HEK293 (cell line): ENCODE data around the gene CNTN2.

Source experiments
- CTCF ChIA-PET: fragments of 350-600 bp; formaldehyde crosslinking; extraction: SDS; loops from one replicate; lab custom pipeline; 2021; ENCODE audit warnings: antibody characterized with exemption; lab: Yijun Ruan, JAX
- POLR2A ChIA-PET: fragments of 300-600 bp; formaldehyde crosslinking; extraction: SDS; loops from one replicate; lab custom pipeline; 2020; ENCODE audit warnings: antibody characterized with exemption, inconsistent platforms; lab: Yijun Ruan, JAX
- H3K27ac ChIP-seq: fragments of 200-500 bp; sonication (Bioruptor generic); 2 replicates; pipeline ENCODE4 v1.5.1; 2014; ENCODE audit warnings: low read depth, low read length, control low read depth, inconsistent platforms; ENCODE audit errors: extremely low read depth
- H3K36me3 ChIP-seq, 2 experiments: fragments of 200-500 bp in 1 of 2; sonication (Bioruptor generic) in 1 of 2; 1 replicate in 1 of 2; 2 replicates in 1 of 2; pipeline ENCODE4 v1.5.1; 2014 to 2017; ENCODE audit warnings: inconsistent platforms in 2 of 2, low read length in 2 of 2; ENCODE audit not compliant: control insufficient read depth in 2 of 2, insufficient read depth in 1 of 2
- H3K4me1 ChIP-seq: fragments of 200-500 bp; sonication (Bioruptor generic); 2 replicates; pipeline ENCODE4 v1.5.1; 2014; ENCODE audit warnings: mild to moderate bottlenecking, low read length, inconsistent platforms; ENCODE audit not compliant: control insufficient read depth, insufficient read depth
- H3K4me3 ChIP-seq: 2 replicates; pipeline ENCODE4 v1.5.1; 2011; ENCODE audit warnings: low read depth, mild to moderate bottlenecking, control low read depth, low read length, moderate library complexity
- H3K9me3 ChIP-seq: fragments of 200-500 bp; sonication (Bioruptor generic); 2 replicates; pipeline ENCODE4 v1.5.1; 2014; ENCODE audit warnings: low read depth, low read length, inconsistent platforms; ENCODE audit not compliant: control insufficient read depth, insufficient read depth
- AEBP2 ChIP-seq: fragments of 450-650 bp; formaldehyde crosslinking; IDR thresholded peaks from 2 replicates; pipeline ENCODE4 v1.5.1; 2016; ENCODE audit warnings: missing biosample characterization, missing genetic modification characterization, borderline replicate concordance
- SP7 ChIP-seq: fragments of 450-650 bp; formaldehyde crosslinking; IDR thresholded peaks from 2 replicates; pipeline ENCODE4 v1.5.1; 2016; ENCODE audit warnings: missing biosample characterization, missing genetic modification characterization
- ZBTB10 ChIP-seq: fragments of 450-650 bp; formaldehyde crosslinking; IDR thresholded peaks from 2 replicates; pipeline ENCODE4 v1.5.1; 2016; ENCODE audit warnings: missing biosample characterization, missing genetic modification characterization
- ZBTB44 ChIP-seq: fragments of 450-650 bp; IDR thresholded peaks from 2 replicates; pipeline ENCODE4 v1.5.1; 2018; ENCODE audit warnings: missing biosample characterization, mild to moderate bottlenecking, missing genetic modification characterization
- ZNF133 ChIP-seq: fragments of 450-650 bp; formaldehyde crosslinking; IDR thresholded peaks from 2 replicates; pipeline ENCODE4 v1.5.1; 2016; ENCODE audit warnings: missing biosample characterization, missing genetic modification characterization
- ZNF138 ChIP-seq: fragments of 450-650 bp; formaldehyde crosslinking; IDR thresholded peaks from 2 replicates; pipeline ENCODE4 v1.5.1; 2016; ENCODE audit warnings: missing biosample characterization, missing genetic modification characterization, borderline replicate concordance
- ZNF394 ChIP-seq: fragments of 450-650 bp; formaldehyde crosslinking; IDR thresholded peaks from 2 replicates; pipeline ENCODE4 v1.5.1; 2016; ENCODE audit warnings: missing biosample characterization, missing genetic modification characterization, mild to moderate bottlenecking, moderate library complexity, borderline replicate concordance
- ZNF449 ChIP-seq: fragments of 450-650 bp; formaldehyde crosslinking; IDR thresholded peaks from 2 replicates; pipeline ENCODE4 v1.5.1; 2017; ENCODE audit warnings: missing biosample characterization, mild to moderate bottlenecking, missing genetic modification characterization, moderate library complexity
- ZNF501 ChIP-seq: fragments of 450-650 bp; formaldehyde crosslinking; IDR thresholded peaks from 2 replicates; pipeline ENCODE4 v1.5.1; 2016; ENCODE audit warnings: missing biosample characterization, missing genetic modification characterization
- ZNF510 ChIP-seq: fragments of 450-650 bp; formaldehyde crosslinking; IDR thresholded peaks from 2 replicates; pipeline ENCODE4 v1.5.1; 2018; ENCODE audit warnings: mild to moderate bottlenecking, missing genetic modification characterization, missing biosample characterization; ENCODE audit not compliant: insufficient replicate concordance
- ZNF600 ChIP-seq: fragments of 450-650 bp; formaldehyde crosslinking; IDR thresholded peaks from 2 replicates; pipeline ENCODE4 v1.5.1; 2016; ENCODE audit warnings: missing biosample characterization, missing genetic modification characterization
- ZNF664 ChIP-seq: fragments of 450-650 bp; formaldehyde crosslinking; IDR thresholded peaks from 2 replicates; pipeline ENCODE4 v1.5.1; 2016; ENCODE audit warnings: missing biosample characterization, missing genetic modification characterization
- ZNF677 ChIP-seq: fragments of 450-650 bp; IDR thresholded peaks from 2 replicates; pipeline ENCODE4 v1.5.0; 2018; ENCODE audit warnings: missing biosample characterization, mild to moderate bottlenecking, missing genetic modification characterization, moderate library complexity
- ZNF76 ChIP-seq: fragments of 450-650 bp; formaldehyde crosslinking; IDR thresholded peaks from 2 replicates; pipeline ENCODE4; 2016; ENCODE audit warnings: low read depth, missing biosample characterization, missing genetic modification characterization, borderline replicate concordance

CNTN2 gene

GRCh38 chr1:205015241-205015640 is 27.8 kb upstream of the CNTN2 start:
- H3K36me3 ChIP-seq = no peaks in the 10 kb centered on the region
- H3K4me3 ChIP-seq = no peak overlapping the region
- ChIA-PET CTCF (interaction anchor here (0.6 to 3.7 kb wide), 5 partner anchors 13 to 238 kb away, joined by 3 to 19 read pairs (median 3); no protein-coding TSS in a partner anchor), POLR2A (no interaction called here)
- H3K9me3 ChIP-seq = no peaks in the 10 kb centered on the region
- H3K27ac ChIP-seq = no peak overlapping the region
- H3K4me1 ChIP-seq = no peaks in the 10 kb centered on the region
- TF ChIP-seq AEBP2 (no peak), ZNF664 (tag by site-specific recombination) (no peak)

- no peak for TF ChIP-seq ZNF76 (tag by site-specific recombination)
- TF ChIP-seq ZNF600 (tag by site-specific recombination) = no peak
- no peak for TF ChIP-seq SP7 (tag by site-specific recombination)
- TF ChIP-seq ZNF394 (tag by site-specific recombination) = no peak
- no peak for TF ChIP-seq ZNF449 (tag by site-specific recombination)
- no peak overlapping the region for H3K4me3 ChIP-seq
- no peaks in the 10 kb centered on the region for H3K4me1 ChIP-seq
- no peaks in the 10 kb centered on the region for H3K36me3 ChIP-seq
- ChIA-PET POLR2A (no interaction called here), CTCF (interaction anchor here (0.8 kb wide), 1 partner anchor 237 kb away, joined by 3 read pairs; no protein-coding TSS in a partner anchor)
- H3K9me3 ChIP-seq = no peaks in the 10 kb centered on the region
- H3K27ac ChIP-seq = no peak overlapping the region
Measured at GRCh38 chr1:205016075-205016474, 26.9 kb upstream of the CNTN2 start.

- TF ChIP-seq ZNF677 (tag by site-specific recombination) = no peak
- TF ChIP-seq ZNF501 = no peak
- no peak for TF ChIP-seq ZBTB10
- no peak for TF ChIP-seq ZNF133
- TF ChIP-seq ZNF138 = no peak
- no peak for TF ChIP-seq ZNF510
- TF ChIP-seq ZBTB44 (tag by site-specific recombination) = no peak
- Histone ChIP-seq H3K9me3 (no peaks in the 10 kb centered on the region), H3K27ac (no peak overlapping the region), H3K4me1 (no peaks in the 10 kb centered on the region), H3K36me3 (no peaks in the 10 kb centered on the region), H3K4me3 (no peak overlapping the region)
- ChIA-PET CTCF (no interaction called here), POLR2A (no interaction called here)
Measured at GRCh38 chr1:205016584-205016983, 26.4 kb upstream of the CNTN2 start.
